Testis (tissue), 2 donors: ENCODE measurements around the gene CD7.

Experiments
- POLR2A ChIP-seq: fragments of 450-650 bp; IDR thresholded peaks from one replicate; pipeline ENCODE4 v1.6.1; 2017; ENCODE audit warnings: antibody characterized with exemption, mild to moderate bottlenecking, moderate library complexity
- TF ChIP-seq, protein P1 (sequence below), 3 experiments: fragments of 450-650 bp in 2 of 3; fragments of 200-600 bp in 1 of 3; sonication (generic) in 1 of 3; IDR thresholded peaks; one replicate each; pipeline ENCODE4 v1.5.1; 2016 to 2019; ENCODE audit warnings: antibody characterized with exemption in 3 of 3, mild to moderate bottlenecking in 2 of 3, moderate library complexity in 1 of 3

DNA sequence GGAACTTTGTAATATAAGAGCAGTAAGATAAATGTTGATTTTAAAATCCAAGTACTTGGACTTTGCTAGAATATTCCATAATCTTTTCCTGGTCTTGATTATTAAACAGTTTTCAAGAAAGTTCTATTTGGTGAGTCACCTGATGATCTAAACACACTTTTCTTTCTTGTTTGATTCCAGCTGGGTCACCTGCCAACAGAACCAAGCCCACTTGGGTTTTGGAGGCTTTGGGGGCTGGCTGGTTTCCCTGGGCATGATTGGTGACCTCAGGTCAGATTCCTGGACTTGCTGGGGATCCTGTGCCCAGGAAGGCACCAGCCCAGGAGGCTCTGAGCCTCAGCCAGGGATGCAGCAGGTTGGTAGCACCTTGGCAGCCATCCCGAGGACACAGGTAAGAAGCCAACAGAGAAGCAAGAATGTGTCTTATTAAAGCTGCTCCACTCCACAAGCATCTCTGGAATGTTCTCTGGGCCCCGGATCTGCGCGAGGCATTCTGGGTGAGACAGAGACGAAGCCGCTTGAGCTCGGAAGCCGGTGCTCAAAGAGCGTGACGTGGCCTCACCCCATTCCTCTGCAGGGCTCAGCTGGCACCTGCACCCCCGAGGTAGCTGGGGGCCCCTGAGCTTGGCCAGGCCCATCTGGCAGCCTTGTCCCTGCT lies 38.5 kb upstream of the CD7 start:
- TF ChIP-seq POLR2A, result no peak
- TF ChIP-seq, protein P1, sequence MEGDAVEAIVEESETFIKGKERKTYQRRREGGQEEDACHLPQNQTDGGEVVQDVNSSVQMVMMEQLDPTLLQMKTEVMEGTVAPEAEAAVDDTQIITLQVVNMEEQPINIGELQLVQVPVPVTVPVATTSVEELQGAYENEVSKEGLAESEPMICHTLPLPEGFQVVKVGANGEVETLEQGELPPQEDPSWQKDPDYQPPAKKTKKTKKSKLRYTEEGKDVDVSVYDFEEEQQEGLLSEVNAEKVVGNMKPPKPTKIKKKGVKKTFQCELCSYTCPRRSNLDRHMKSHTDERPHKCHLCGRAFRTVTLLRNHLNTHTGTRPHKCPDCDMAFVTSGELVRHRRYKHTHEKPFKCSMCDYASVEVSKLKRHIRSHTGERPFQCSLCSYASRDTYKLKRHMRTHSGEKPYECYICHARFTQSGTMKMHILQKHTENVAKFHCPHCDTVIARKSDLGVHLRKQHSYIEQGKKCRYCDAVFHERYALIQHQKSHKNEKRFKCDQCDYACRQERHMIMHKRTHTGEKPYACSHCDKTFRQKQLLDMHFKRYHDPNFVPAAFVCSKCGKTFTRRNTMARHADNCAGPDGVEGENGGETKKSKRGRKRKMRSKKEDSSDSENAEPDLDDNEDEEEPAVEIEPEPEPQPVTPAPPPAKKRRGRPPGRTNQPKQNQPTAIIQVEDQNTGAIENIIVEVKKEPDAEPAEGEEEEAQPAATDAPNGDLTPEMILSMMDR (IDR thresholded peaks at IDR 0.05), result no peak
